ENCODE results near the gene GNAL. TPM values are rescaled to one million over a fixed set of nuclear protein-coding genes. Genes with fewer than 3 reads are reported as not detected.

Gene GNAL
- total RNA-seq, 1 experiment from 2014 or later, result 4.6 TPM

DNA sequence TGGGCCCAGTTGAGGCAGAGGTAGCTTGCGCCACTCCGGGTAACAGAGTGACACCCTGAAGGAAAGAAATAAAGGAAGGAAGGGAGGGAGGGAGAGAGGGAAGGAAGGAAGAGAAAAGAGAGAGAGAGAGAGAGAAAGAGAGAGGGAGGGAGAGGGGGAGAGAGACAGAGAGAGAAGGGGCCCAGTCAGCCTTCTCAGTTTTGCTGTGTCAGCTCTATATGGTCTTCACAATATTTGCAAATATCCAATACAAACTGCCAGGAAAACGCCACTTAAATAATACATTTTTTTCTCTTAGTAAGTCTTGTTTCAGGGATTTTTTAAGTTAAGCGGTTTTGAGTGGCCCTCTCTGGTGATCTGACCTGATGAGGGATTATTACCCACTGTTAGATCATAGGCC is 156.6 kb downstream of the GNAL start:
- H3K9me2 ChIP-seq (ENCODE audit: insufficient read depth), result no peaks in the 10 kb centered on the region; the same call in 1 of the 2 replicates
- no peak overlapping the region for H2AFZ ChIP-seq (ENCODE audit: low read depth, low read length, poor library complexity, severe bottlenecking)
- no peak overlapping the region for H3K27ac ChIP-seq (ENCODE audit: low read depth, low read length)
- no peak overlapping the region for H3K9ac ChIP-seq (ENCODE audit: low read length)
- H3K4me1 ChIP-seq (ENCODE audit: control insufficient read depth in 1 of 2, insufficient read depth in 2 of 2, low read length in 2 of 2), result peaks cover 14 to 17% of the 10 kb centered on the region in 2 experiments
- H3K36me3 ChIP-seq (ENCODE audit: control insufficient read depth in 1 of 2, insufficient read depth in 2 of 2, low read length in 2 of 2), result no peaks in the 10 kb centered on the region
- H3K4me3 ChIP-seq (replicated peaks in 1 of 2; ENCODE audit: low read depth in 1 of 2, low read length in 2 of 2), result no peak overlapping the region
- no peak for ATAC-seq
- no peaks in the 10 kb centered on the region for H3K79me2 ChIP-seq (ENCODE audit: insufficient read depth, low read length)
- RAD21 ChIA-PET (ENCODE audit: low non-redundant PET in 1 of 2, low total read pairs in 2 of 2, uncharacterized antibody in 2 of 2, unreplicated experiment in 2 of 2), result no interaction called here
- no peaks in the 10 kb centered on the region for H4K20me1 ChIP-seq (ENCODE audit: insufficient read depth)
- CTCF ChIA-PET, result no interaction called here
- intact Hi-C loops (cut with micrococcal nuclease), result no loop called here
- no peaks in the 10 kb centered on the region for H3K9me3 ChIP-seq (ENCODE audit: control insufficient read depth in 1 of 2, insufficient read depth in 1 of 2, low read depth in 1 of 2, low read length in 2 of 2)
- no peak for DNase-seq (ENCODE audit: low read depth, low spot score)
- no peak overlapping the region for H3K4me2 ChIP-seq (ENCODE audit: low read length)
- POLR2A ChIA-PET, result no interaction called here
- H3K27me3 ChIP-seq (ENCODE audit: insufficient read depth, low read length), result no peaks in the 10 kb centered on the region
- no peak for TF ChIP-seq EZH2 (IDR thresholded peaks at IDR 0.05)
- TF ChIP-seq EGR1 (IDR thresholded peaks at IDR 0.05; ENCODE audit: low read depth), result no peak
- TF ChIP-seq TCF7L2 (IDR thresholded peaks at IDR 0.05; ENCODE audit: borderline replicate concordance, extremely low read depth, insufficient read depth, insufficient read length), result no peak
- TF ChIP-seq, protein P1, sequence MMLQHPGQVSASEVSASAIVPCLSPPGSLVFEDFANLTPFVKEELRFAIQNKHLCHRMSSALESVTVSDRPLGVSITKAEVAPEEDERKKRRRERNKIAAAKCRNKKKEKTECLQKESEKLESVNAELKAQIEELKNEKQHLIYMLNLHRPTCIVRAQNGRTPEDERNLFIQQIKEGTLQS (IDR thresholded peaks at IDR 0.05), result no peak
- TF ChIP-seq ZFX (IDR thresholded peaks at IDR 0.05), result no peak
- no peak for TF ChIP-seq JUND (IDR thresholded peaks at IDR 0.05)
- no peak for TF ChIP-seq EZH2phosphoT487 (IDR thresholded peaks at IDR 0.05; ENCODE audit: borderline replicate concordance)
- no peak for TF ChIP-seq MAX (IDR thresholded peaks at IDR 0.05)
- no peak for TF ChIP-seq POLR2AphosphoS5 (IDR thresholded peaks at IDR 0.05; ENCODE audit: low read depth, low read length)
- TF ChIP-seq ELF1 (IDR thresholded peaks at IDR 0.05; ENCODE audit: borderline replicate concordance, low read depth), result no peak
- TF ChIP-seq POLR2A (IDR thresholded peaks at IDR 0.05; ENCODE audit: borderline replicate concordance, extremely low read depth, insufficient read depth, insufficient read length), result no peak
- TF ChIP-seq RAD21 (IDR thresholded peaks at IDR 0.05; ENCODE audit: low read depth), result no peak
- no TSS peak for BruUV-seq (replicated peaks)

- no peaks in the 10 kb centered on the region for H3K36me3 ChIP-seq (ENCODE audit: control insufficient read depth in 1 of 2, insufficient read depth in 2 of 2, low read length in 2 of 2)
- peaks cover 15% of the 10 kb centered on the region for H3K79me2 ChIP-seq (ENCODE audit: insufficient read depth, low read length)
- no peaks in the 10 kb centered on the region; the same call in 1 of the 2 replicates for H3K9me2 ChIP-seq (ENCODE audit: insufficient read depth)
- no peaks in the 10 kb centered on the region for H4K20me1 ChIP-seq (ENCODE audit: insufficient read depth)
- H3K4me1 ChIP-seq (ENCODE audit: control insufficient read depth in 1 of 2, insufficient read depth in 2 of 2, low read length in 2 of 2), result peaks cover 18 to 30% of the 10 kb centered on the region in 2 experiments
- H3K9ac ChIP-seq (ENCODE audit: low read length), result no peak overlapping the region
- H3K27me3 ChIP-seq (ENCODE audit: insufficient read depth, low read length), result no peaks in the 10 kb centered on the region
- no peaks in the 10 kb centered on the region for H3K9me3 ChIP-seq (ENCODE audit: control insufficient read depth in 1 of 2, insufficient read depth in 1 of 2, low read depth in 1 of 2, low read length in 2 of 2)
- no peak for ATAC-seq
- ChIA-PET RAD21 (ENCODE audit: low non-redundant PET in 1 of 2, low total read pairs in 2 of 2, uncharacterized antibody in 2 of 2, unreplicated experiment in 2 of 2) (no interaction called here), POLR2A (no interaction called here), CTCF (interaction anchor here (0.7 kb wide), 1 partner anchor 190 kb away, joined by 3 read pairs; no protein-coding TSS in a partner anchor)
- no peak overlapping the region for H3K4me3 ChIP-seq (replicated peaks in 1 of 2; ENCODE audit: low read depth in 1 of 2, low read length in 2 of 2)
- no peak overlapping the region for H3K27ac ChIP-seq (ENCODE audit: low read depth, low read length)
- BruUV-seq (replicated peaks), result no TSS peak
- DNase-seq (ENCODE audit: low read depth, low spot score), result no peak
- H3K4me2 ChIP-seq (ENCODE audit: low read length), result no peak overlapping the region
- intact Hi-C loops (cut with micrococcal nuclease), result no loop called here
- no peak overlapping the region for H2AFZ ChIP-seq (ENCODE audit: low read depth, low read length, poor library complexity, severe bottlenecking)
- no peak for TF ChIP-seq SP1 (IDR thresholded peaks at IDR 0.05; ENCODE audit: low read depth)
- TF ChIP-seq YY1 (IDR thresholded peaks at IDR 0.05; ENCODE audit: extremely low read depth, insufficient replicate concordance, low read depth, low read length), result no peak
- TF ChIP-seq, protein P2, sequence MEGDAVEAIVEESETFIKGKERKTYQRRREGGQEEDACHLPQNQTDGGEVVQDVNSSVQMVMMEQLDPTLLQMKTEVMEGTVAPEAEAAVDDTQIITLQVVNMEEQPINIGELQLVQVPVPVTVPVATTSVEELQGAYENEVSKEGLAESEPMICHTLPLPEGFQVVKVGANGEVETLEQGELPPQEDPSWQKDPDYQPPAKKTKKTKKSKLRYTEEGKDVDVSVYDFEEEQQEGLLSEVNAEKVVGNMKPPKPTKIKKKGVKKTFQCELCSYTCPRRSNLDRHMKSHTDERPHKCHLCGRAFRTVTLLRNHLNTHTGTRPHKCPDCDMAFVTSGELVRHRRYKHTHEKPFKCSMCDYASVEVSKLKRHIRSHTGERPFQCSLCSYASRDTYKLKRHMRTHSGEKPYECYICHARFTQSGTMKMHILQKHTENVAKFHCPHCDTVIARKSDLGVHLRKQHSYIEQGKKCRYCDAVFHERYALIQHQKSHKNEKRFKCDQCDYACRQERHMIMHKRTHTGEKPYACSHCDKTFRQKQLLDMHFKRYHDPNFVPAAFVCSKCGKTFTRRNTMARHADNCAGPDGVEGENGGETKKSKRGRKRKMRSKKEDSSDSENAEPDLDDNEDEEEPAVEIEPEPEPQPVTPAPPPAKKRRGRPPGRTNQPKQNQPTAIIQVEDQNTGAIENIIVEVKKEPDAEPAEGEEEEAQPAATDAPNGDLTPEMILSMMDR (IDR thresholded peaks at IDR 0.05 in 2 of 3, conservative IDR thresholded peaks at IDR 0.05 in 1 of 3; ENCODE audit: borderline replicate concordance in 1 of 3, insufficient read depth in 1 of 3, low read depth in 2 of 3, low read length in 2 of 3), result no peak
- TF ChIP-seq EGR1 (IDR thresholded peaks at IDR 0.05; ENCODE audit: low read depth), result no peak
- TF ChIP-seq, protein P3, sequence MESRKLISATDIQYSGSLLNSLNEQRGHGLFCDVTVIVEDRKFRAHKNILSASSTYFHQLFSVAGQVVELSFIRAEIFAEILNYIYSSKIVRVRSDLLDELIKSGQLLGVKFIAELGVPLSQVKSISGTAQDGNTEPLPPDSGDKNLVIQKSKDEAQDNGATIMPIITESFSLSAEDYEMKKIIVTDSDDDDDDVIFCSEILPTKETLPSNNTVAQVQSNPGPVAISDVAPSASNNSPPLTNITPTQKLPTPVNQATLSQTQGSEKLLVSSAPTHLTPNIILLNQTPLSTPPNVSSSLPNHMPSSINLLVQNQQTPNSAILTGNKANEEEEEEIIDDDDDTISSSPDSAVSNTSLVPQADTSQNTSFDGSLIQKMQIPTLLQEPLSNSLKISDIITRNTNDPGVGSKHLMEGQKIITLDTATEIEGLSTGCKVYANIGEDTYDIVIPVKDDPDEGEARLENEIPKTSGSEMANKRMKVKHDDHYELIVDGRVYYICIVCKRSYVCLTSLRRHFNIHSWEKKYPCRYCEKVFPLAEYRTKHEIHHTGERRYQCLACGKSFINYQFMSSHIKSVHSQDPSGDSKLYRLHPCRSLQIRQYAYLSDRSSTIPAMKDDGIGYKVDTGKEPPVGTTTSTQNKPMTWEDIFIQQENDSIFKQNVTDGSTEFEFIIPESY (IDR thresholded peaks at IDR 0.05; ENCODE audit: extremely low read depth, insufficient replicate concordance, low read length), result no peak
- TF ChIP-seq FOSL1 (IDR thresholded peaks at IDR 0.05; ENCODE audit: low read depth), result no peak
- TF ChIP-seq, protein P1 (IDR thresholded peaks at IDR 0.05), result no peak
- TF ChIP-seq JUND (IDR thresholded peaks at IDR 0.05), result no peak
- no peak for TF ChIP-seq MAX (IDR thresholded peaks at IDR 0.05)
Measured at GRCh38 chr18:11847811-11848210, 158.7 kb downstream of the GNAL start.

All from HCT116 (cell line).